NCI-H128 (cell line): Measurements from ENCODE around the gene GPS2.

Experiments used
- DNase-seq: peaks from one replicate; lab custom pipeline; 2025; ENCODE audit not compliant: unreplicated experiment; lab: John Stamatoyannopoulos, UW

The GPS2 gene

DNA sequence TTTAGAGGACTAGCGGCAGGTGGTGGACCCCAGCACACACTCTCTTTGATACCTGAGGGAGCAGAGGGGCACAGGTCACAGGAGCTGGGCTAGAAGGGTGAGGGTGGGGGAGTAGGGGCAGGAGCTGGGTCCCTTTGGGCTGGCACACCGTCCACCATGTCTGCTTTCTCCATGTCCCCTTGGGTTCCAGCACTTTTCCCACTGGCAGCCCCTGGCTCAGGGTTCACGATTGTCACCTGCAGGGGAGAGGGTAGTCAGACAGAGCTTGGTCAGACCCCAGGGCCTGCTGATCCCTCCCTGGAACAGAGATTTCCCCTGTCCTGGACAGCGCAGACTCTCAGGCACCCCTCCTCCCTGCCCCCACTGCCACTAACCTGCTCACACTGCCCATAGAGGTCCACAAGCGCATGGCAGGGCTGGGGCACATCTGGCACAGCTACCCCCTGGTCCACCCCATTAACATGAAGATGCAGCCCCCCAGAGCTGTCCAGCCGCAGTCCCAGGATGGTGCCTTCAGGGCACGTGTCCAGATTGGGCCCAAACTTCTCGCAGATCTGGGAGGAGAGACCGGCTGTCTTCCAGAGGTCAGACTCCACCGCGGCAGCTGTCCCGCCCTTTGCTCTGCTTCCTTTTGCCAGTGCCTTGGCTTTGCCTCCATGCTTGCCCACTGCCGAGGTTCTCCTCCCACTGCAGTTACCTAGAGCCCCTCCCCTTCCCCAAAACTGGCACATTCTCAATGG lies 3.1 kb upstream of the GPS2 start:
- no peak for DNase-seq

DNA sequence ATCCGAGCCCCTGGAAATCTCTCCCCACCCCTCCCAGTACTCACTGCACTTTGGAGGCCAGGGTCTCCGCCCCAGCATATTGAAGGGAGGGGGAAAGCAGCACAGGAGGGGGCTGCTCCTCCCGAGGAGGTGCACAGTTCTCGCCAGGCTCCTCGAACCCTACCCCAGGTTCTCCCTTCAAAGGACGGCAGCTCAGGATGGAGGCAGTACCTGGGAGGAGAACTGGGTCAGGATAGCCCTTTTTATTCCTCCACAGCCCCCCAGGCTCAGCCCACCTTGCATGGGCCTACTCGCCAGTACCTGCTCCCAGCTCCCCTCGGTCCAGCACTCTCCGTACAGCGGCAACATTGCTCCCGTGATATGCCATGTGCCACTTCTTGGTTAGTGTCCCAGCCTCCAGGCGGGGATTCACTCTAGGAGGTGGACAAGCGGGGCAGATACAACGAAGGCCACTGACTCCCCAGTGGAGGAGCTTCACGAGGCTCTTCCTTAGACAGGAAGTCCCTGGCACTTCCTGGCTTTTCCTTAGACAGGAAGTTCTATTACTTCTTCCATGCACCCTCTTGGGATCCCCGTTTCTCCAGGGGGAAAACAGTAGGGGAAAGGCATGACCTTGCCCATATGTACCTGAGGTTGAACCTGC lies 2.1 kb upstream of the GPS2 start:
- no peak for DNase-seq

DNA sequence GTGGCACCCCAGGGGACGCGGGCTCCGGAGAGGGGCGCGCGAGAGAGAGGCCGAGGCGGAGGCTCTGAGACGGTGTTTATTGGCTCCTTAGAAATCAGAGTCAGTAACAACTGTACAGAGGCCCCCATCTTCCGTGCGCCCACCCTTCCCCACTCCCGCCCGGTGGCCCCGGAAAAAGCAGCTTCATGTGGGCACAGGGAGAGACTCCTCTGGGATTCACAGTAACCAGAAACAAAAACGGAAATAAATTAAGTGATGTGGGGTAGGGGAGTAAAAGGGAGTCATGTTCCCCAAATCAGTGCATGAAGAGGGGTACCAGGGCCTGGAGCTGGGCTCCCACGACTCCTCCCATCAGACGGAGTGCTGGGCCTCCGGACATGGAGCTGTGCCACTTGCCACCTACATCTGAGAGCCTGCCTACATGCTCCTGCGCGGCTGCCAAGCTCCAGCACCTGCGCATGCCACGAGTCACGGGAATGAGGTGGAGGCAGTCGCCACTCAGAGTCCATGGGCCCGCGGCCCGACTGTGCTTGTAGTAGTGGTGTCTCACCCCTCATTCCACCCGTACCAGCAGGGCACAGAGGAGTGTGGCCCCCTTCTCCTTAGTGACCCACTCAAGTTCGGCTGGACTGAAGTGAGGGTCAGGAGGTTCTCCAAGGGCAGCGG lies 543 bp upstream of the GPS2 start:
- DNase-seq, result no peak

DNA sequence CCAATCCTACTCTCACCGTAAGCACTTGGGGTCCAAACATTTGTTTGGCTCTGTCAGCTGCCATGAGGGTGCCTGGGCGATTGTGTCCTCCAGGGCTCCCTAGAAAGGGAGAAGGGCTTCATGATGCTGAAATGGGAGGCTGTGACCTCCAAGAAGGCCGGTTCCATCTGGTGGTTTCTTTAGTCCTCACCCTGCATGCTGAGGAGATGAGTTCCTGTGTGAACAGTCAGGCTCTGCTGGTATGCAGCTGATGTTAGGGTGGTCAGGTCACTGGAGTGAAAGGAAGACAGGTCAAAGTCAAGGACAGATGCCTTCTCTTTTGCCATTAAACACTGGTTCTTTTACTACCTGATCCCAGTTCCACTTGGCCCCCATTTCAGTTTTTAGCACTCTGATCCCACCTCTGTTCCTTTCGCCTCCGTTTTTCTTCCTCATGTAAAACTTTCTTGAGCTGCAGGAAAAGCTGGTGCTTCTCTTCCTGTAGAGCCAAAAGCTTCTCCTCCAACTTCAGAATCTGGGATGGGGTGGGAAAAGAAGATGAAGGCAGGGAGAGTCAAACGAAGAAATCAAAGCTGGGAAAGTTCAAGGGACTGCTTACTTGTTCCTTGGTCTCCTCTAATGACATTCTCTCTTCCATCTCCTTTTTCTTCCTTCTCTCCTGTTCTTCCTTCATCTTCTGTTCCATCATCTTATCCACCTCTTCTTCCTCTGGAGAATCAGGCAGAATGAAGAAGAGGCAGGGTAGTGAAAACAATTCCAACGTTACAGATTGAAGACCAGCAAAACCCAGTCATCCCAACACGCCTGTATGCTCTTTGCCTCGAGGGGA lies 1.1 kb downstream of the GPS2 start:
- DNase-seq, result no peak

DNA sequence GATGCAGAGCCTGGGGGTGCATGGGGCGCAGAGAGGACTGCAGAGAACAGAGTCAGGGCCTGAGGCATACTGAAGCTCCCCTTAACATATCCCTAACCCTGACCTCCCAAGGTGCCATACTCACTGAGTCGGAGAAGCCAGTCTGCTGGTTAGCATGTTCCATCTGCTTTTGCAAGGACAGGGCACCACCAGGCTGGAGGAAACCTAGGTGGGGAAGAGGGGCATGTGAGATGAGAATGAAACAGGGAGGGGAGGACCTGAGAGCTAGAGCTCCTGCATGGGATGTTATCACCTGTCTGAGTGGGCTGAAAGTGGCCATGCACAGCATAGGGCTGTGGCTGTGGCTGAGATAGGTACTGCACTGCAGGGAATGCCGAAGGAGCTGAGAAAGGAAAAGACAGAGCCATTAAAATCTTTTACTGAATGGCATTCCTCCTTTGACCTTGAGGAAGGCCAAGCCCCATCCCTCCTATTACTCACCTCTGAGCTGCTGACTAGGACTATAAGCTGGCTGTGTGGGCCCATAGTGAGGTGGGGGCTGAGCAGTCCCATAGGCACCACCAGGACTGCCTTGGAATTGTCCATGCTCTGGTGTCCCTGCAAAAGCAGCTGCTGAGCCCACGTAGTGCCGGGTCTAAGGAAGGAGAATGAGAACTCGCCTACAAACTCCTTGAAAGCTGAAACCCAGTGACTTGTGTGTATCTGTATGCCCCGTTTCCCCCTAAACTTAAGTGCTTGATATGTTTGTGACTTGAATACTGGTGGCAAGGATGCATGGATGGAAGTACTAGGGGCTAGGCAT lies 1.9 kb downstream of the GPS2 start:
- no peak for DNase-seq

DNA sequence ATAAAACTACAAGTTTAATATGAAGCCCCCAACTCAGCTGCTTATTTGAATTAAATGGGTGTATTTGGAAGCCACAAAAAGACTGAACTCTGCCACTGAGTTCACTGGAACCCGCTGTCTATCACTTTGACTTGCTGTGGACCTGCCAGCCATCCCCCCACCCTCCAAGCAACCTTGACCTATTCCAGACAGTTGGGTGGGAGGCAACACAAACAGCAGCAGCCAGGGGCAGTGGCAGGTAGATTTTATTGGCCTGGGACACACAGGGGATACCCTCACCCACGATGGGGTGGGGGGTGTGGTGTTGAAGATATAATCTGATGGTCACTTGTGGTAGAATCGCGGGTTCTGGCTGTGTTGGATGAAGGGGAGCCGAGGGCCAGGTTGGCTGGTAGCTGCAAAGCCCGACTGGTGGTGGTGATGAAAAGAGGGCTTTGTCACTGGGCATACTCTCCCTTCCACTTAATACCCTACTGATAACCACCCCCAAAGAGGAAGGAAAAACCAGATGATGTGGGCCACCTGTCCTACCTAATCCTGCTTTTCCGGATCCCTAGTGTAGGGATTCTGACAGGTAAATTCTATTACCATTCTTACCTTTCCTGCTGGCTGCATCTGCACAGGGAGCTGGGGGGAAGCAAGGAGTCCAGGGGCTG lies 2.6 kb downstream of the GPS2 start:
- no peak for DNase-seq

DNA sequence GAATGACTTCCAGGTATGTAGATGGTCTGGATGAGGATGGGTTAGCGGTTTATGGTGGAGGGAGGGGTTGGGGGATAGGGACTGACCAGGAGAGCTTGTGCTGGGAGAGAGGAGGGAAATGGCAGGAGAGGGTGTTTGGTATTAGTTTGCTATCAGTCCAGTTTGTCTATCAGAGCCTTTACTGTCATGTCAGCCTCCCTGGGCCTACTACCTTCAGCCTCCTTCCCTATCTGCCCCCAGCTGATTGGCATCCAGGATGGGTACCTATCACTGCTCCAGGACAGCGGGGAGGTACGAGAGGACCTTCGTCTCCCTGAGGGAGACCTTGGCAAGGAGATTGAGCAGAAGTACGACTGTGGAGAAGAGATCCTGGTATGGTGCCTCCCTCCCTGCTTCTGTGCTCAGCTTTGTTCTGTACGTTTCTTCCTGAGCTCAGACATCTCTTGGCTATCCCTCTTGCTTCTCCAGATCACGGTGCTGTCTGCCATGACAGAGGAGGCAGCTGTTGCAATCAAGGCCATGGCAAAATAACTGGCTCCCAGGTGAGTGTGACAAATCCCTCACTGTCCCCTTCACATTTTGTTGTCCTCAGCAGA lies 4.0 kb downstream of the GPS2 start:
- no peak for DNase-seq

DNA sequence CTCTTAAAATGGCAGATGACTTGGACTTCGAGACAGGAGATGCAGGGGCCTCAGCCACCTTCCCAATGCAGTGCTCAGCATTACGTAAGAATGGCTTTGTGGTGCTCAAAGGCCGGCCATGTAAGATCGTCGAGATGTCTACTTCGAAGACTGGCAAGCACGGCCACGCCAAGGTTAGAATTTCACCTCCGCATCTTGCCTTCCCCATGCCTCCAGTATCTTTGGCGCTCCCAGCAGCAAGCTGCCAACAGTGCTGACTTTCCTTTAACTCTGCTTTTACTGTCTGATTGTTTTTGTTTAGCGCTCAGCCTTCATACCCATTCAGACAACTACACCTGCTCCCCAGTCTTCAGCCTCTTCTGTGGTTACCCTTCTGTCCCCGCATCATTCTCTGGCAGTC lies 5.5 kb downstream of the GPS2 start:
- DNase-seq, result no peak

DNA sequence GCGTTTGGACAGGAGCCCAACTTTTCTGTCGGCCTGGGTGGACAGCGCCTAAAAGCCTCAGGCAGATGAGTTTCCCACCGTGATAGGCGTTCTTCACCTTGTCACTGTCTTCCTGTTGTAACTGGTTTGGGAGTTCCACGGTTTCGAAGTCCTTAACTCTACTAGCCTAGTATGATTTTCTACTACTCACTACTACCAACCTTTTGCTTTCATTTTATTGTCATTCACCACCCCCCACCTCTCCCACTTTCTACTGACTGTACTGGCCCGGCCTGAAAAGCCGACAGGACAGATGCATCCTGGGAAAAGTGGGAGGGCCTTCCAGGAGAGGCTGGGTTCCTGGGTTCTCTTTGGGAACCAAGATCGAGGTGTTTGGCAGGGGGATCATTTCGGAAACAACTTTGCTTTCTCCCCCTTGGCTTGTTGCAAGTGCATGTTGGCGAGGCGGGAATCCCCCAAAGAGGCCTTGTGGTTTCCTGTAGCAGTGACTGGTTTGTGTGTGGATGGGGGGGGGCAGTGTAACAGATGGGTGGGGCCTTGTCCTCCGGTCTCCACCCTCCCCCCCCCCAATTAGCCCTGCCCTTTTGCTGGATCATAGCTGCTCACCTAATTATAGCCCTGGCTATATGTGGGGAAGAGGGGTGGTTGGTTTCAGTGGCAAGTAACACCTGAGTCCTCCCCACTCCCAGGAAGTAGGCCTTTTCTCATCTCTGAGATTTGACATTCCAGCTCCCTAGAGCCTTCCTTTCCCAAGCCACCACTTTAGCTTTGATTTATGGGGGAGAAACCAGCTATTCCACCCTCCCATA lies 6.3 kb downstream of the GPS2 start:
- DNase-seq, result peak; percentile 1

DNA sequence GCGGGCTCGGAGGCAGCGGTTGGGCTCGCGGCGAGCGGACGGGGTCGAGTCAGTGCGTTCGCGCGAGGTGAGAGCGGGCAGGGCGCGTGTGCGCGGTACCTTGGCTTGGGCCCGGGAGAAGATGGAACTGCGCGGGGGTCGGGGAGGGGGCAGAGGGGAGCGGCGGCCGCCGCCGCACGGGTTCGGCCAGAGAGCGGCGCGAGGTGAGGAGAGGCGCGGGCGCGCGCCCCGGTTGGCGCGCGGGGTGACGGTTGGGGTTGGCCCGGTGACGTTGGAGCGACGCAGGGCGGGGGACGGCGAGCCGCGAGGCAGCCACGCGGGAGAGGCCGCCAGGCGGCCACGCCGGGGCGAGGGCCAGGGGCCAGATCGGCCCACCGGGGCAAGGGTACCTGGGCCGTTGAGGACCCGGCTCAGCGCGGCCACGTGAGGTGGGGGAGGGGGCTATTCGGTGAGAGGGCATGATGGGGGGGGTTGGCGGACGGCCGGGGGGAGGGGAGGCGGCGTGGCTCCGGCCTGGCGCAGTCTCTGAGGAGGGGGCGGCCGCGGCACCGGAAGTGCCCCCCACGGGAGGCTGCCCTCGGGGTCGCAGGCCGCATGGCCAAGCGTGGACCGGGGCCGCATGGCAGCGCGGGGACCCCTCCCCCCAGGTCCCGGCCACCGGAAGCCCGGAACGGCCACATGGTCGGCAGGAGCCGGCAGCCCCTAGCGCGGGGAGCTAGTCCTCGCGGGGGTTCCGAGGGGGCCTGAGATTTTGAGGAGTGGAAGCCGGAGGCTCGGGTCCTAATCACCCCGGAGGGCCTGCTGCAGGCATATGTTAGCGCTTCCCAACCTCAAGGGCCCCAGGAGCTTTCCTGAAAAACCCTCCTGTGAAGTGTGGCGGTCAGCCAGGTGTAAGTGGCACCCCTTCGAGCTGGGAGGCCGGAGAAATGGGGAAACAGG lies 7.2 kb downstream of the GPS2 start:
- no peak for DNase-seq

DNA sequence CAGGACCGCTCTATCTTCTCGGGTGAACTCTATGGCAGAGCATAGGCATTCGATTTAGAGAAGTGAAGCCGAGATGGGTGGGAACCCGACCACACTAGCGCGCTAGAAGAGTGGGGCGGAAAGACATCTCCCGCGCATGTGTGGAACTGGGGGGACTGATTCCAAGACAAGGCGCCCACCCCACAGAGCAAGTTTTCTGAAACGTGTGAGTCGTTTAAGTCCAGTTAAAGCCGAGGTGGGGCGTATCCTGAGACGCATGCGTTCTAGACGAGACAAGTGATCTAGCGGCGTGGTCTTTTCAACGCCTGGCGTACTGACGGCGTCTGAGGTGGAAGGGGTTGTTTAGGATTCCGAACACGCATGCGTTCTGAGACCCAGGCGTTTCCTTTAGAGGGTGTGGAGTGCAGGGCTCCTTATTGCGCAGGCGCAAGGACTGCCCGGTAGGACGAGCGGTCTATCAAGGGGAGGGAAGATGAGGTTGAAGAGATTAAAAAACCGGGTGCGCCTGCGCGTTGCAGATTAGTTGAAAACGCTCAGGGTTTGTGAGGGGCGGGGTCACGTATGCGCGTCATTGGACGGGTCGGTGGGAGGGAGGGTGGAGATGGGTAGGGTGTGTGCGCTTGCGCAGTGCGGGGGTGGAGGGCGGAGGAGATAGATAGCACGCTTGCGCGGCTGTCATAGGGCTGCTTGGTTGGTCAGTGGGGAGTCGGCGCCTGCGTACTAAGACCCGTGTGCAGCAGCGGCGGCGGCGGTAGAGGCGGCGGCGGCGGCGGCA lies 8.1 kb downstream of the GPS2 start, which contains the start of gene EIF5A:
EIF5A (plus strand) TSS at position 718 of the 775 bp plus-strand sequence. CDS start 2,008 bp downstream, outside the sequence.
- DNase-seq, result peak; percentile 98

DNA sequence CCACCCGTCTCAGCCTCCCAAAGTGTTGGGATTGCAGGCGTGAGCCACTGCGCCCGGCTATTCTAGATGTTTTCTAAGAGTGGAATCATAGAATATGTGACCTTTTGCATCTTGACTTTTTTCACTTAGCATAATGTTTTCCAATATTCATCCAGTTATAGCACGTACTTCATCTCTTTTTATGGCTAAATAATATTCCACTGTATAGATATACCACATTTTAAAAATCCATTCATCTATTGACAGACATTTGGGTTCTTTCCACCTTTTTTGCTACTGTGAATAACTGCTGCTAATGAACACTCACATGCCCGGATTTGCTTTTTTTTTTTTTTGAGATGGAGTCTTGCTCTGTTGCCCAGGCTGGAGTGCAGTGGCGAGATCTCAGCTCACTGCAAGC lies 11.0 kb downstream of the GPS2 start:
- DNase-seq, result no peak

DNA sequence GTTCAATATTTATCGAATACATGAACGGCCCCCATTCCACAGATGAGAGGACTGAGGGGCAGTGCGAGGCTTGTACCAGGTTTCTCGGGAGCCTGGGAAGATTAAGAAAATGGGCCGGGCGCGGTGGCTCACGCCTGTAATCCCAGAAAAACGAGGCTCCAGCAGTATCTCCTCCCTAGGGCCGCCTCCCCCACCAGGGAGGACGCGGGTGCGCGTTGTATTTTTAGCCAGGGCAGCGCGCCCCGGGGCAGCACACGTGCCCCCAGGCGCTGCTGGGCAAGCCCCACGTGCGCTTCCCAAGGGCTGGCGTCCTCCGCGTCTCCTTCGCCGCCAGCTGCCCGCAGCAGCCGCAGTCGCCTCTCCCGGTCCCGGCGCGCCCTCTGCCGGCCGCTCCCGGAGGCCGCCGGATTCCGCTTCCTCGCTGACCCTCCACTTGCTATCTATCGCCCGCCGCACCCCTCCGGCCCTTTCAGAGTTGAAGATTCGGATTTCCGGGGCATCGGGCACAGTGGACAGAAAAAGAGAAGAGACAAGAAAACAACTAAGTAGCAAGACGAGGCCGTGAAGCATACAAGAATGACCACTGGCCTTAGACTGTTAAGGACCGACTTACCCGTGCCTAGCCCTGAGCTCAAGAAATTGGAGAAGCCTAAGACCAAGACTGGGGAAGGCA lies 18.8 kb downstream of the GPS2 start:
- peak; percentile 28 for DNase-seq

DNA sequence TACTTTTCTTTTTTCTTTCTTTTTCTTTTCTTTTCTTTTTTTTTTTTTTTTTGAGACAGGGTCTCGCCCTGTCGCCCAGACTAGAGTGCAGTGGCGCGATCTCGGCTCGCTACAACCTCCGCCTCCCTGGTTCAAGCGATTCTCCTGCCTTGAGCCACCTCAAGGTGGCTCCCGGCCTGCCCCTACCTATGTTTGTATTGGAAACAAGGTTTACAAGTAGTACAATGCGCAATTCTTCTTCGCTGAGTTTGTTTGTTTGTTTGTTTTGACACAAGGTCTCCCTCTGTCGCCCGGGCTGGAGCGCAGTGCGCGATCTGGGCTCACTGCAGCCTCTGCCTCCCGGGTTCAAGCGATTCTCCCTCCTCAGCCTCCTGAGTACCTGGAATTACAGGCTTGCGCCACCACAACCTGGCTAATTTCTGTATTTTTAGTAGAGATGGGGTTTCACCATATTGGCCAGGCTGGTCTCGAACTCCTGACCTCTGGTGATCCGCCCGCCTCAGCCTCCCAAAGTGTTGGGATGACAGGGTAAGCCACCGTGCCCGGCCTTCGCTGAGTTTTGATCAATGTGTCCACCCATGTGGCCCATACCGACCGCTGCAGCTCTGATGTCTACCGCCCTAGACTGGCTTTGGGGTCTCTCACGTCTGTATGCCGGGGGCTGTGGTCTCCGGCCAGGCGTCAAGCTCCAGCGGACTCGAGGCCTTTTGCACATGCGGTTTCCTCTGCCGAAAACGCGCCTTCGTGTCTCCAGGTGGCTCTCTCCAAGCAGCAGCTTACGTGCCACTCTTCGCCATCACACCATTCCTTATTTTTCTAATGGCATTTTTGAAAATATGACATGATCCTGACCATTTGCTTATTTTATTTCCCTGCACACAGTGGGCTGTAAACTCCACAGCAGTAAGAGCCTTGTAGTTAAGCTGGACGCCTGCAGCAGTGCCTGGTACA lies 19.7 kb downstream of the GPS2 start:
- DNase-seq, result no peak

DNA sequence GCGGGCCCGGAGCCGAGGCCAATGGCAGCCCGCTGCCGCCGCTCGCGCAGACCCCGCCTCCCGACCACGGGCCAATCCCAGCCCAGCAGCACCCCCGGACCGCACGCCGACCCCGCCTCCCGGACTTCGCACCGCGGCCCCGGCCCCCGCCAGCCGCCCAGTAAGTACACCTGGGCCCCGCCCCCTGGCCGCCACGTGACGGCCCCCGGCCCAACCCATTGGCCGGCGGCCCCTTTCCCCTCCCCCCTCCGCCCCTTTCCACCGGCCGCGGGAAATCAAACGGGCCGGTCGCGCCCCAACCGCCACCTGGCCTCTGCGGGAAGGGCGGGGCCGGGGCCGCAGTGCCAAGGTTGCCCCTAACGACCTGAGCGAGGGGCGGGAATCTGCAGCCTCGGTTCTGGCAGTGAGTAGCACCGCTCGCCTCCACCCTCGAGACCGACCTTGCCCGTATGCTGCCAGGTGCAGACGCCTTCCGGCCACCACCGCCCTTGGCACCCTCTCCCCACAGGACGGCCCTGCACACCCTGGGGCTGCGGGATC lies 20.5 kb downstream of the GPS2 start, which contains the start of gene YBX2:
YBX2 (minus strand) TSS at position 26 of the 540 bp plus-strand sequence. CDS start 139 bp downstream, outside the sequence.
- peak; percentile 58 for DNase-seq
